OCI-LY1 (cell line): ENCODE results near the gene MAP3K14.

Experiments used
- CTCF ChIP-seq: fragments of 200-600 bp; sonication (generic), shearing (Covaris generic); IDR thresholded peaks from 2 replicates; pipeline ENCODE4 v1.5.1; 2017; ENCODE audit warnings: mild to moderate bottlenecking, antibody characterized with exemption, low read length, moderate library complexity, mixed read lengths
- EZH2 ChIP-seq: fragments of 200-600 bp; sonication (generic), shearing (Covaris generic); IDR thresholded peaks from 2 replicates; pipeline ENCODE4 v1.8.0; 2017; ENCODE audit warnings: borderline replicate concordance, mixed run types, mild to moderate bottlenecking, antibody characterized with exemption, low read length, moderate library complexity, mixed read lengths

- TF ChIP-seq EZH2 (no peak), CTCF (no peak)
These were observed 90.2 kb downstream of the MAP3K14 start for GRCh38 chr17:45226576-45226975.
